ENCODE data around the gene FBRS. TPM values are rescaled to one million over a fixed set of nuclear protein-coding genes. Genes with fewer than 3 reads are reported as not detected.

Gene FBRS
- total and polyA plus RNA-seq, 10 of the 15 experiments (the other 5 are each of a cell fraction or from before 2014, with no cell fraction given), result 0.45 to 87.6 (median 14.6) TPM

- TF ChIP-seq IKZF2 (IDR thresholded peaks at IDR 0.05) (peak; percentile 73 to 84; a peak in 2 of 4 replicates), CHD1 (IDR thresholded peaks at IDR 0.05; ENCODE audit: low read depth, low read length) (no peak), BHLHE40 (IDR thresholded peaks at IDR 0.05; ENCODE audit: borderline replicate concordance in 1 of 2, low read depth in 2 of 2, low read length in 1 of 2) (peak in 1 of 2 experiments; percentile 84; a peak in 2 of 4 replicates), PML (IDR thresholded peaks at IDR 0.05; ENCODE audit: low read length) (no peak), WRNIP1 (IDR thresholded peaks at IDR 0.05; ENCODE audit: borderline replicate concordance, low read depth, low read length) (no peak), E4F1 (IDR thresholded peaks at IDR 0.05; ENCODE audit: borderline replicate concordance, partially characterized antibody) (no peak), ZNF217 (IDR thresholded peaks at IDR 0.05) (no peak), CEBPZ (IDR thresholded peaks at IDR 0.05; ENCODE audit: low read depth, low read length) (no peak), E2F8 (IDR thresholded peaks at IDR 0.05; ENCODE audit: low read depth, partially characterized antibody) (no peak), DPF2 (IDR thresholded peaks at IDR 0.05) (peak; percentile 70; the same call in 1 of the 2 replicates)
- TF ChIP-seq, protein P1, sequence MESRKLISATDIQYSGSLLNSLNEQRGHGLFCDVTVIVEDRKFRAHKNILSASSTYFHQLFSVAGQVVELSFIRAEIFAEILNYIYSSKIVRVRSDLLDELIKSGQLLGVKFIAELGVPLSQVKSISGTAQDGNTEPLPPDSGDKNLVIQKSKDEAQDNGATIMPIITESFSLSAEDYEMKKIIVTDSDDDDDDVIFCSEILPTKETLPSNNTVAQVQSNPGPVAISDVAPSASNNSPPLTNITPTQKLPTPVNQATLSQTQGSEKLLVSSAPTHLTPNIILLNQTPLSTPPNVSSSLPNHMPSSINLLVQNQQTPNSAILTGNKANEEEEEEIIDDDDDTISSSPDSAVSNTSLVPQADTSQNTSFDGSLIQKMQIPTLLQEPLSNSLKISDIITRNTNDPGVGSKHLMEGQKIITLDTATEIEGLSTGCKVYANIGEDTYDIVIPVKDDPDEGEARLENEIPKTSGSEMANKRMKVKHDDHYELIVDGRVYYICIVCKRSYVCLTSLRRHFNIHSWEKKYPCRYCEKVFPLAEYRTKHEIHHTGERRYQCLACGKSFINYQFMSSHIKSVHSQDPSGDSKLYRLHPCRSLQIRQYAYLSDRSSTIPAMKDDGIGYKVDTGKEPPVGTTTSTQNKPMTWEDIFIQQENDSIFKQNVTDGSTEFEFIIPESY (IDR thresholded peaks at IDR 0.05), result no peak
- TF ChIP-seq, protein P2, sequence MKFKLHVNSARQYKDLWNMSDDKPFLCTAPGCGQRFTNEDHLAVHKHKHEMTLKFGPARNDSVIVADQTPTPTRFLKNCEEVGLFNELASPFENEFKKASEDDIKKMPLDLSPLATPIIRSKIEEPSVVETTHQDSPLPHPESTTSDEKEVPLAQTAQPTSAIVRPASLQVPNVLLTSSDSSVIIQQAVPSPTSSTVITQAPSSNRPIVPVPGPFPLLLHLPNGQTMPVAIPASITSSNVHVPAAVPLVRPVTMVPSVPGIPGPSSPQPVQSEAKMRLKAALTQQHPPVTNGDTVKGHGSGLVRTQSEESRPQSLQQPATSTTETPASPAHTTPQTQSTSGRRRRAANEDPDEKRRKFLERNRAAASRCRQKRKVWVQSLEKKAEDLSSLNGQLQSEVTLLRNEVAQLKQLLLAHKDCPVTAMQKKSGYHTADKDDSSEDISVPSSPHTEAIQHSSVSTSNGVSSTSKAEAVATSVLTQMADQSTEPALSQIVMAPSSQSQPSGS (IDR thresholded peaks at IDR 0.05; ENCODE audit: low read length), result no peak
- TF ChIP-seq, protein P3, sequence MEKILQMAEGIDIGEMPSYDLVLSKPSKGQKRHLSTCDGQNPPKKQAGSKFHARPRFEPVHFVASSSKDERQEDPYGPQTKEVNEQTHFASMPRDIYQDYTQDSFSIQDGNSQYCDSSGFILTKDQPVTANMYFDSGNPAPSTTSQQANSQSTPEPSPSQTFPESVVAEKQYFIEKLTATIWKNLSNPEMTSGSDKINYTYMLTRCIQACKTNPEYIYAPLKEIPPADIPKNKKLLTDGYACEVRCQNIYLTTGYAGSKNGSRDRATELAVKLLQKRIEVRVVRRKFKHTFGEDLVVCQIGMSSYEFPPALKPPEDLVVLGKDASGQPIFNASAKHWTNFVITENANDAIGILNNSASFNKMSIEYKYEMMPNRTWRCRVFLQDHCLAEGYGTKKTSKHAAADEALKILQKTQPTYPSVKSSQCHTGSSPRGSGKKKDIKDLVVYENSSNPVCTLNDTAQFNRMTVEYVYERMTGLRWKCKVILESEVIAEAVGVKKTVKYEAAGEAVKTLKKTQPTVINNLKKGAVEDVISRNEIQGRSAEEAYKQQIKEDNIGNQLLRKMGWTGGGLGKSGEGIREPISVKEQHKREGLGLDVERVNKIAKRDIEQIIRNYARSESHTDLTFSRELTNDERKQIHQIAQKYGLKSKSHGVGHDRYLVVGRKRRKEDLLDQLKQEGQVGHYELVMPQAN (conservative IDR thresholded peaks at IDR 0.05), result peak; percentile 66
These were observed 6.9 kb upstream of the FBRS start (continued) for GRCh38 chr16:30651124-30652004.
